GM12872 (cell line): ENCODE data around the gene RBM20.

Source experiments
- CTCF ChIP-seq: IDR thresholded peaks from 3 replicates; pipeline ENCODE4 v1.5.1; 2011; ENCODE audit warnings: low read depth, mild to moderate bottlenecking, low read length, moderate library complexity; ENCODE audit not compliant: insufficient read depth

Gene RBM20

DNA sequence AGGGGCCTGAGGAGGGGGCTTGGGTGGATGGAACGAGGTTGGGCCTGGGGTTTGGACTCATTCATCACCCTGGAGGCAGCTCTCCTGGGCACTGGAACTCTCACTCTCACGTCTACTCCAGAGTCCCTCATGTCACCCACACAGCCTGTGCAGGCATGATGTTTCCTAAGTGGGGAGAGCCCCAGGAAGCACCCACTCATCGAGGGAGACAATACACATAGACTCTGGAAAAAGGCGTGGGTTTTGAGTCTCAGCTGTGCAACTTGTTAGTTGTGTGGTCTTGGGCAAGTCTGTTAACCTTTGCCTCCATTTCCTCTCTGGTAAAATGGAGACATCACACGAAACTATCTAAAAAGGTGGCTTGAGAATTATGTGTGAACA is 25.9 kb upstream of the RBM20 start:
- no peak for TF ChIP-seq CTCF

DNA sequence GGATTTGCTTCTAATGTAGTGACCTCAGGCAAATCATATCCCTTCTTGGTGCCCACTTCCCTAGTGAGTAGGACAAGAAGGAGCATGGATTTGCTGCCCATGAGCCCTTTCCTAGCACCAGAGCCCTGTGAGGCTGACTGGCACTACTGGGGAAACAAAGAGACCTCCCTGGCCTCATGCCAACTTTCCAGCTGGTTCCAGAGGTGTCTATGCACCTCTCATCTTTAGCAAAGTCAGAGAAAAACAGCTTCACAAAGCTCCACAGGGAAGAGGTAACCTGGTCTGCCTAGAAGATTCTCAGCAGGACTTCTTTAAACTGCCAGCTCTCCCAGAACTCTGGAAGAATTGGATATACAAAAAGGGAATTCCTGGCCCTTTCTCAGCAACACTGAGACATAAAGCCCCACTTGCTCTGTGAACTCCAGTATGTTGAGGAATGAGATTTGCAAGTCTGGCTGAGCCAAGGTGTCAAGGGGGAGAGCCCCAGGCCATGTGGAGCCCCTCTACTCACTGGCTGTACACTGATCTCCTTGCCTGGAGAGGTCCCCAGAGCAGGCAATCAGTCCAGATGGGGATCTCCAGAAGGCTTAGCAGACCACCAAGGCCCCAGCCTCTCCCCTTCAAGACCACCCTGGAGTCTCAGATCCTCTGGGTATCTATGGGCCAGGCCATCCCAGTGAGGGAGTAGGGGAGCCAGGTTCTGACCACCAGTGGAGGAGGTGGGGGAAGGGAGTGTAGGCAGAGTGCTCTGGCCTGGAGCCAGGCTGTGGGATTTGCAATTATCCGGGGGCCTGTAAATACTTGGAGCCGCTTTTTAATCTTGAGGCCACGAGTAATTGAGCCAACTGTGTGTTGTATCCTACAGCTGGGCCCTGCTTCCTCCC is 24.4 kb upstream of the RBM20 start:
- no peak for TF ChIP-seq CTCF

GRCh38 chr10:110620398-110620719 is 23.8 kb upstream of the RBM20 start:
- no peak for TF ChIP-seq CTCF

GRCh38 chr10:110625356-110625894 is 18.7 kb upstream of the RBM20 start:
- TF ChIP-seq CTCF: no peak

- no peak for TF ChIP-seq CTCF
These were observed 17.9 kb upstream of the RBM20 start for GRCh38 chr10:110625951-110626855.

DNA sequence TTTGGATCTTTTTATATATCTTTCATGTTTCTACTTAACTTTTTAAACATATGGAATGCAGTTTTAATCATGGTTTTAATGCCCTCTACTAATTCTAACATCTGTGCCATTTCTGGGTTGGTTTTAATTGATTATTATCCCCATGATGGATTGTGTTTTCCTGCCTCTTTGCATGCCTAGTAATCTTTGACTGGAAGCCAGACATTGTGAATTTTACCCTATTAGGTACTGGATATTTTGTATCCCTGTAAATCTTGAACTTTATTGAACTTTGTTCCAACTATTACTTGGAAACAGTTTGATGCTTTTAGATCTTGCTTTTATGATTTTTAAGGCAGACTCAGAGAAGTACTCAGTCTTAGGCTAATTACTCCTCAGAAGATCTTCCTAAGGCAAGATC is 16.0 kb upstream of the RBM20 start:
- TF ChIP-seq CTCF: no peak

DNA sequence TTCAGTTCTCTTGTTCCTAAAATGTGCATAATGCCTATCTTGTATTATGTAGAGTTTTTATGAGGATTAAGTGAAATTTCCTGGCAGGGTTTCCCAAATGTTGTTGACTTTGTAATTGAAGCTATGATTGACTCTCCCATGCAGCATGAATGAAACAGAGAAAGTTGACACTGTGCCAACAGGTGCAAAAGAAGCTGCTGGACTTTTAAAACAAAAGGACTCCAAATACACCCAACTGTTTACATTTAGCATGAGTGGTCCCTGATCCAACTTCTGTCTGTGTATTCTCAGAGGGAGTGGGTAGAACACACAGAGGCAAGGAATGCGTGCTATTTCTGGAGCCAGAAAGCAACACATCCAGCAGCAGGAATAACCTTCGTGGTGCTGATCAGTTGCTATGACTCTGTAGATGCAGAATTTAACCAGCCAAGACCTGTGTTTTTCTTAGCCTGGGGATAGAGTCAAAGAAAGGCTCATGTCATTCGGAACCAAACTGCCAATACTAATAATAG is 14.4 kb upstream of the RBM20 start:
- TF ChIP-seq CTCF: no peak
